Nephron (organoid): ENCODE measurements around the gene P2RX1.

Experiments
- H3K27ac Mint-ChIP-seq, 3 experiments: 2 replicates each; pipeline ENCODE4 v1.8.0; 2020; ENCODE audit warnings: mixed read lengths in 3 of 3, mild to moderate bottlenecking in 2 of 3, moderate library complexity in 1 of 3
- H3K27me3 Mint-ChIP-seq: 2 replicates; pipeline ENCODE4 v1.8.0; 2021; ENCODE audit warnings: low read depth, mild to moderate bottlenecking, moderate library complexity, mixed read lengths
- H3K36me3 Mint-ChIP-seq: 2 replicates; pipeline ENCODE4 v1.8.0; 2020; ENCODE audit warnings: low read depth, mixed read lengths
- H3K4me1 Mint-ChIP-seq: 2 replicates; pipeline ENCODE4 v1.8.0; 2020; ENCODE audit warnings: mixed read lengths
- H3K4me3 Mint-ChIP-seq, 3 experiments: 2 replicates each; pipeline ENCODE4 v1.8.0; 2020; ENCODE audit warnings: mild to moderate bottlenecking in 3 of 3, mixed read lengths in 3 of 3, moderate library complexity in 2 of 3
- H3K9me3 Mint-ChIP-seq: 2 replicates; pipeline ENCODE4 v1.8.0; 2020; ENCODE audit warnings: mixed read lengths
- CTCF ChIP-seq, 3 experiments: fragments of 200-600 bp; sonication (generic); IDR thresholded peaks; one replicate each; pipeline ENCODE4 v1.5.0; 2021; ENCODE audit warnings: antibody characterized with exemption in 3 of 3; ENCODE audit not compliant: unreplicated experiment in 3 of 3

P2RX1 gene

GRCh38 chr17:3962217-3962964 lies 46.1 kb upstream of the P2RX1 start:
- H3K4me3 Mint-ChIP-seq: peak overlapping the region in 2 of 3 experiments; percentile 40 to 50

GRCh38 chr17:3961564-3962047 lies 45.3 kb upstream of the P2RX1 start:
- Mint-ChIP-seq H3K27ac (no peak overlapping the region), H3K27me3 (peaks cover 58% of the 10 kb centered on the region), H3K4me3 (no peak overlapping the region), H3K9me3 (no peaks in the 10 kb centered on the region), H3K4me1 (peaks cover 52% of the 10 kb centered on the region), H3K36me3 (no peaks in the 10 kb centered on the region)
- TF ChIP-seq CTCF (IDR thresholded peaks at IDR 0.05; ENCODE audit: unreplicated experiment in 3 of 3): no peak

More at GRCh38 chr17:3962217-3962964, 46.1 kb upstream of the P2RX1 start:
- TF ChIP-seq CTCF (IDR thresholded peaks at IDR 0.05; ENCODE audit: unreplicated experiment in 3 of 3): no peak
- Mint-ChIP-seq H3K4me1 (peaks cover 45% of the 10 kb centered on the region), H3K27ac (peak overlapping the region in 1 of 3 experiments; percentile 16), H3K36me3 (no peaks in the 10 kb centered on the region), H3K9me3 (no peaks in the 10 kb centered on the region), H3K27me3 (peaks cover 60% of the 10 kb centered on the region)

GRCh38 chr17:3960764-3961163 lies 44.5 kb upstream of the P2RX1 start:
- Mint-ChIP-seq H3K4me1 (peaks cover 50% of the 10 kb centered on the region), H3K27me3 (peaks cover 57% of the 10 kb centered on the region), H3K36me3 (no peaks in the 10 kb centered on the region), H3K27ac (peak overlapping the region in 1 of 3 experiments; percentile 33), H3K9me3 (no peaks in the 10 kb centered on the region), H3K4me3 (peak overlapping the region in 2 of 3 experiments; percentile 28 to 38)
- no peak for TF ChIP-seq CTCF (IDR thresholded peaks at IDR 0.05; ENCODE audit: unreplicated experiment in 3 of 3)

- H3K27me3 Mint-ChIP-seq: peaks cover 50% of the 10 kb centered on the region
- H3K9me3 Mint-ChIP-seq: no peaks in the 10 kb centered on the region
Observed at GRCh38 chr17:3959921-3960601, 43.8 kb upstream of the P2RX1 start.

GRCh38 chr17:3959295-3959899 lies 43.1 kb upstream of the P2RX1 start:
- Mint-ChIP-seq H3K9me3 (no peaks in the 10 kb centered on the region), H3K27me3 (peaks cover 43% of the 10 kb centered on the region), H3K36me3 (no peaks in the 10 kb centered on the region), H3K4me1 (peaks cover 41% of the 10 kb centered on the region), H3K27ac (peak overlapping the region in 1 of 3 experiments; percentile 1), H3K4me3 (no peak overlapping the region)
- TF ChIP-seq CTCF (IDR thresholded peaks at IDR 0.05; ENCODE audit: unreplicated experiment in 3 of 3): no peak

More at GRCh38 chr17:3959921-3960601, 43.8 kb upstream of the P2RX1 start:
- no peak overlapping the region for H3K27ac Mint-ChIP-seq
- TF ChIP-seq CTCF (IDR thresholded peaks at IDR 0.05; ENCODE audit: unreplicated experiment in 3 of 3): no peak
- H3K4me1 Mint-ChIP-seq: peaks cover 46% of the 10 kb centered on the region
- peak overlapping the region in 1 of 3 experiments; percentile 38 for H3K4me3 Mint-ChIP-seq
- no peaks in the 10 kb centered on the region for H3K36me3 Mint-ChIP-seq
